Measurements from ENCODE around the gene GFOD2. TPM values are rescaled to one million over a fixed set of nuclear protein-coding genes. Genes with fewer than 3 reads are reported as not detected.

GFOD2 gene
- total and polyA plus RNA-seq, 2 experiments from 2014 or later = 11.4 to 17.5 TPM

DNA sequence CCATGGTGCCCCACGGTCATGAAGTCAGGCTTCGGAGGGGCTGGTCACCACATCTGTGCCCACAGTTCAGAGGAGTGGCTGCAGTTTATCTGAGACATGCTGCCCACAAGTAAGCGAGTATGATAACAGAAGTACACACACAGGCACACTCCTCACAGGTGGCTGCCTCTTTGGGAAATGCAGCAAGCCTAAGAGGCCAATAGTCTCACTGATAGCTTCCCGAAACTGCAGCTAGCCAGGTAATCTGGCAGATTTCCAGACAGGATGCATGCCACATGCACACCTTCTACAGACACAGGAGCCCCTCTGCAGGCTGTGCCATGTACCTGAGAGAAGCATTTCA lies 12.6 kb upstream of the GFOD2 start:
- DNase-seq = no peak
- Histone ChIP-seq H3K9ac (no peak overlapping the region), H3K4me2 (ENCODE audit: unreplicated experiment) (no peak overlapping the region), H3K27me3 (replicated peaks; ENCODE audit: insufficient read depth) (no peaks in the 10 kb centered on the region), H4K20me1 (ENCODE audit: insufficient read depth) (no peaks in the 10 kb centered on the region), H3K4me3 (no peak overlapping the region), H3K9me3 (ENCODE audit: low read depth) (no peaks in the 10 kb centered on the region), H3F3A (ENCODE audit: insufficient read depth) (no peaks in the 10 kb centered on the region), H3K27ac (no peak overlapping the region), H3K4me1 (ENCODE audit: insufficient read depth) (no peaks in the 10 kb centered on the region), H3K9me2 (ENCODE audit: insufficient read depth) (no peaks in the 10 kb centered on the region), H2AFZ (no peak overlapping the region), H3K79me2 (ENCODE audit: insufficient read depth) (no peaks in the 10 kb centered on the region), H3K36me3 (ENCODE audit: low read depth) (no peaks in the 10 kb centered on the region)
- TF ChIP-seq EZH2phosphoT487 (IDR thresholded peaks at IDR 0.05; ENCODE audit: insufficient read depth, low read depth) (no peak), EZH2 (IDR thresholded peaks at IDR 0.05; ENCODE audit: insufficient read depth, poor library complexity, severe bottlenecking) (no peak)
- 79 to 81% methylated on average over 4 of the region's 4 CpGs for WGBS, 2 experiments (ENCODE audit: low coverage in 1 of 2, low lambda C conversion rate in 2 of 2, missing lambda C conversion rate in 2 of 2)
- in situ Hi-C loops (cut with MboI) = no loop called here

DNA sequence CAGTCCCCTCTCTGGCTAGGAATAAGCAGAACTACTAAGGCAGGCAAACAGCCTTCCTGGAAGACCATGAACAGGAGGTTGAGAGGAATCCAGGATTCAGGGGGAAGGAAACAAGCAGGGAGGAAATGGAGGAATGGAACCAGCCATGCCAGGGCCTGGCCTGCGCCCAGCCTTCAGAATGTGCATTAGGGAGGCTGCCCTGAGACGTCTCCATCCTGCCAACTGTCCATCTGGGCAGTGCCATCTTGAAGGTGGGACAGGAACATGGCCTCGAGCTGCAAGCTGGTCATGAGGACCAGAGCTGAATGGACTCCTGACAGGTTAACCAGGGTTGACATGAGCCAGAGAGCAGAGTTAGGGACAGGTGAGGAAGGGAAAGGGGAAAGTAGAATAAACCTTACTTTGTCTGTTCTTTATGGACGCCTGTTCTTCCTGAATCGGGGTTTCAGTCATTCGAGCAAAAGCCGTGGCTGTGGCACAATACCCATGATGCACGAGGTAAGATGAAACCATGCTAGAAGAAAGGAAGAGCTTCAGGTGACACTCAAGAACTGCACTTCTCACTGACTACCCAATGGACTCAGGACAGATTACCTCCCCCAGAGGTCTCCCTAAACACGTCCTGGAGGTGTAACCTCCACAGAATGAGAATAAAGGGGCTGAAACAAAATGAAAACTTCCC lies 12.1 kb upstream of the GFOD2 start:
- Histone ChIP-seq H3K4me2 (ENCODE audit: unreplicated experiment) (no peak overlapping the region), H3K4me1 (ENCODE audit: insufficient read depth) (no peaks in the 10 kb centered on the region), H3K9ac (no peak overlapping the region), H3K9me2 (ENCODE audit: insufficient read depth) (no peaks in the 10 kb centered on the region), H3K79me2 (ENCODE audit: insufficient read depth) (no peaks in the 10 kb centered on the region), H3F3A (ENCODE audit: insufficient read depth) (no peaks in the 10 kb centered on the region), H2AFZ (no peak overlapping the region), H4K20me1 (ENCODE audit: insufficient read depth) (no peaks in the 10 kb centered on the region), H3K27ac (no peak overlapping the region), H3K27me3 (replicated peaks; ENCODE audit: insufficient read depth) (no peaks in the 10 kb centered on the region), H3K9me3 (ENCODE audit: low read depth) (no peaks in the 10 kb centered on the region), H3K4me3 (no peak overlapping the region), H3K36me3 (ENCODE audit: low read depth) (no peaks in the 10 kb centered on the region)
- in situ Hi-C loops (cut with MboI) = no loop called here
- no peak for DNase-seq
- TF ChIP-seq EZH2 (IDR thresholded peaks at IDR 0.05; ENCODE audit: insufficient read depth, poor library complexity, severe bottlenecking) = no peak
- no peak for TF ChIP-seq EZH2phosphoT487 (IDR thresholded peaks at IDR 0.05; ENCODE audit: insufficient read depth, low read depth)
- 93 to 97% methylated on average over 9 of the region's 9 CpGs for WGBS, 2 experiments (ENCODE audit: low coverage in 1 of 2, low lambda C conversion rate in 2 of 2, missing lambda C conversion rate in 2 of 2)

DNA sequence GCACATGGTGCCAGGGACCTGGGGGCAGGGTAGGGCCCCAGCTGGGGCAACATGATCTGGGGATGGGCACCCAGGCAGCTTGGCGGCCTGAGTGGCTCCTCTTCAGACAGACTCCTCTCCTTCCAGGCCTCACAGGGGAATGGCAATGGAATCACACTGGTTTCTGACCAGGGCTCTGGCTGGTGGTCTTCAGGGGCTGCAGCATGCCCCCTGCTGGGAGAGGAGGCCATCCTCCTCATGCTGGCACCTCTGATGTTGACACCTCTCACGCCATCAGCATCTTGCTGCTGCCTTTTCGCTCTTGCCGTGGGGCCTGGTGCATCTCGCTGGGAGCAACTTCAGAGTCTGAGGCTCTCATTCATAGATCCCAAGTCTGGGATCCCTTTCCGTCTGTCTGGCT lies 11.2 kb upstream of the GFOD2 start:
- Histone ChIP-seq H3K27ac (no peak overlapping the region), H3K4me2 (ENCODE audit: unreplicated experiment) (no peak overlapping the region), H4K20me1 (ENCODE audit: insufficient read depth) (no peaks in the 10 kb centered on the region), H3K4me3 (no peak overlapping the region), H3K79me2 (ENCODE audit: insufficient read depth) (no peaks in the 10 kb centered on the region), H3K9ac (no peak overlapping the region), H3K36me3 (ENCODE audit: low read depth) (no peaks in the 10 kb centered on the region), H3K4me1 (ENCODE audit: insufficient read depth) (no peaks in the 10 kb centered on the region), H3K27me3 (replicated peaks; ENCODE audit: insufficient read depth) (no peaks in the 10 kb centered on the region), H3F3A (ENCODE audit: insufficient read depth) (no peaks in the 10 kb centered on the region), H2AFZ (no peak overlapping the region), H3K9me2 (ENCODE audit: insufficient read depth) (no peaks in the 10 kb centered on the region), H3K9me3 (ENCODE audit: low read depth) (no peaks in the 10 kb centered on the region)
- 95 to 97% methylated on average over 6 of the region's 6 CpGs for whole genome bisulfite sequencing, 2 experiments (ENCODE audit: low coverage in 1 of 2, low lambda C conversion rate in 2 of 2, missing lambda C conversion rate in 2 of 2)
- in situ Hi-C loops (cut with MboI) = no loop called here
- DNase-seq = no peak
- no peak for TF ChIP-seq EZH2 (IDR thresholded peaks at IDR 0.05; ENCODE audit: insufficient read depth, poor library complexity, severe bottlenecking)

DNA sequence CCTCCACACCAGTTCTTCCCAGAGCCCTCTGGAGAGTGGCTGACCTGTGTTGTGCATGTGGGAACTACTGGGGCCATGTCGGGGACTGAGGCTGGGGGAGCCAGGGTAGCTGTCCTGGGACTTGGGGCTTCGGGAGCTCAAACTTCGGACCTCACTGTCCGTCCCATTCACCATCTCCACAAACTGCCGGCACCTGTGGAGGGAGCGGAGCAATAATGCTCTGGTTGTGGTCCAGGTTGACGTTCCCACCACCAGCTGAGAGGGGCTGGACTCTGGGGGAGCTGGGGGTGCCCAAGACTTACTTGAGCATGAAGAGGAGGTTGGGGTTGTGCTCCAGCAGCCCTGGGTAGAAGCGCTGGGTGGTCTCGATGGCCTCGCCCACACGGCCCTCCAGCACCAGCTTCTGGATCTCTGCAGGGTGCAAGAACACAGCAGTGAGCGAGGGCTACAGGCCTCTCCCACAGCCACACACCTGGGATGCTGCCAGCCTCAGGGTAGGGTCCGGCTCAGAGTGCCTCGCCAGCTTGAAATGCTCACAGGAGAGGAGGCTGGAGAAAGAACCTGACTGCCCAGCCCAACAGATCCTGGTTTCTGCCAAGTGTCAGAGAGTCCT lies 10.6 kb upstream of the GFOD2 start:
- Histone ChIP-seq H3K4me1 (ENCODE audit: insufficient read depth) (no peaks in the 10 kb centered on the region), H3K9ac (no peak overlapping the region), H3K4me3 (no peak overlapping the region), H2AFZ (no peak overlapping the region), H3K36me3 (ENCODE audit: low read depth) (no peaks in the 10 kb centered on the region), H3K27ac (no peak overlapping the region), H3K9me2 (ENCODE audit: insufficient read depth) (no peaks in the 10 kb centered on the region), H3K9me3 (ENCODE audit: low read depth) (no peaks in the 10 kb centered on the region), H3K27me3 (replicated peaks; ENCODE audit: insufficient read depth) (no peaks in the 10 kb centered on the region), H3K4me2 (ENCODE audit: unreplicated experiment) (no peak overlapping the region), H3K79me2 (ENCODE audit: insufficient read depth) (no peaks in the 10 kb centered on the region), H4K20me1 (ENCODE audit: insufficient read depth) (no peaks in the 10 kb centered on the region), H3F3A (ENCODE audit: insufficient read depth) (no peaks in the 10 kb centered on the region)
- TF ChIP-seq EZH2 (IDR thresholded peaks at IDR 0.05; ENCODE audit: insufficient read depth, poor library complexity, severe bottlenecking) (no peak), EZH2phosphoT487 (IDR thresholded peaks at IDR 0.05; ENCODE audit: insufficient read depth, low read depth) (no peak)
- WGBS, 2 experiments (ENCODE audit: low coverage in 1 of 2, low lambda C conversion rate in 2 of 2, missing lambda C conversion rate in 2 of 2) = 98 to 100% methylated on average over 14 of the region's 14 CpGs
- in situ Hi-C loops (cut with MboI) = no loop called here
- DNase-seq = no peak
